HL-60 (cell line): ENCODE results near the gene MORN2.

Source experiments
- CTCF ChIP-seq: IDR thresholded peaks from one replicate; pipeline ENCODE4 v1.5.1; 2011; ENCODE audit warnings: low read length, control low read depth, inconsistent platforms; ENCODE audit not compliant: insufficient read depth
- POLR2AphosphoS5 ChIP-seq: IDR thresholded peaks from 2 replicates; pipeline ENCODE4 v1.6.1; 2012; ENCODE audit warnings: low read depth
- REST ChIP-seq: IDR thresholded peaks from 2 replicates; pipeline ENCODE4 v1.6.1; 2012; ENCODE audit warnings: low read depth; ENCODE audit not compliant: insufficient replicate concordance
- SPI1 ChIP-seq: IDR thresholded peaks from 2 replicates; pipeline ENCODE4 v1.6.1; 2012; ENCODE audit warnings: low read depth, mild to moderate bottlenecking, borderline replicate concordance

DNA sequence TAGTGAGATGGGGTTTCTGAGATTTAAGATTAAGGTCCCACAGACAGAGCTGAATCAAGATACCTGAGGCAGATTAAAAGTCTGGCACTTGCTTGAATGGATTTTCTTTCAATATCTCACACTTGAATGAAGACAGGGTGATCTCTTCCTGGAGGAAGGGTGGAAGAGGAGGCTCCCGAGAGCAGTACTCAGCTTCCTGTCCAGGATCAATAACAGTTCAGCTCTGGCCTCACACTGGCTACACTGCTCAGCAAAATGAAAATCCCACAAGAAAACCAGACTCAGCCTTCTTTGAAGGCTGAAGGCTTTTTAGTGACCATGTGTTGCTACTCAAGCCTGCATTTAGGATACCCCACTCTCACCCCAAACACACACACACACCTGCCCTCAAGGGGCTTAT is 24.9 kb downstream of the MORN2 start:
- TF ChIP-seq POLR2AphosphoS5 (no peak), CTCF (no peak), SPI1 (no peak), REST (no peak)
